Hematopoietic multipotent progenitor cell treated with erythropoietin and hydrocortisone succinate and interleukin-3 and kit ligand, for 17 days (in vitro differentiated cells): Measurements from ENCODE around the gene PRDM7.
"Not testable (repeated sequence)": the region's sequence is repeated elsewhere in the genome, so short reads cannot be mapped to it uniquely, and the experiment has no call there.

Source experiments
- DNase-seq: peaks from one replicate; pipeline ENCODE4 v3.0.0-alpha.2; 2015; ENCODE audit warnings: low spot score

The PRDM7 gene

DNA sequence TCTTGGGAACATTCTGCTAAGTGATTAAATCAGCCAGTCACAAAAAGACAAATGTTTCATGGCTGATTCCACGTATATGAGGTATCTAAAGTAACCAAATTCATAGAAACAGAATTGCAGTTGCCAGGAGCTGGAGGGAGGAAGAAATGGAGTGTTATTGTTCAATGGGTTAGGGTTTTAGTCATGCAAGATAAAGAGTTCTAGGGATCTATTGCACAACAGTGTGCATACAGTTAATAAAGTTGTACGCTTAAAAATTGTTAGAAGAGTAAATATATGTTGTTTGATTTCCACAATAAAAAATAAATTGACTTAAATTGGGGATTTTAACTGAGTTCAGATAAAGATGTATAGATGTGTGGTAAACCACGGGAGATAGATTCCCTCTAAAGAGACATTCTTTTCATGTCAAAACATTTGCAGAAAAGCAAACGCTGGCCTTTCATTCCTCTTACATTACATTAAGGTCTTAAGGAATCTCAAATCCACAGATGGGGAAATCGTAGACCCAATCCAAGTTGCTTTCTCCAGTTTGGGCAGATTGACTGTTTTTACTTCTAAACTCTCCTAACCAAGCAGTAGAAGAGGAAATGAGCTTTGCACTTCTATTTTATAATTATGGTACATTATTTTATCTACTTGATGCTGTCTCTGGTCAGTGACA, 4.6 kb downstream of the PRDM7 start:
- no peak for DNase-seq

DNA sequence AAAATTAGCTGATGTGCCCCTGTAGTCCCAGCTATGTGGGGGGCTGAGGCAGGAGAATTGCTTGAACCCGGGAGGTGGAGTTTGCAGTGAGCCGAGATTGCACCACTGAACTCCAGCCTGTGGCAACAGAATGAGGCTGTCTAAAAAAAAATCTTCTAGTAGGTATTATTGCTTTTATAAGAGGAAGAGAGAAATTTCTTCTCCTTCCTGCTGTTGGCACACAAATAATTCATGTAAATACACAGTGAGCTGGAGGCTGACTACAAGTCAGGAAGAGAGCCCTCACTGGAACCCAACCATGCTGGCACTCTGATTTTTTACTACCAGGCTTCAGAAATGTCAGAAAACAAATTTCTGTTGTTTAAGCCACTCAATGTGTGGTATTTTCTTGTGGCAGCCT, 6.7 kb downstream of the PRDM7 start:
- no peak for DNase-seq

DNA sequence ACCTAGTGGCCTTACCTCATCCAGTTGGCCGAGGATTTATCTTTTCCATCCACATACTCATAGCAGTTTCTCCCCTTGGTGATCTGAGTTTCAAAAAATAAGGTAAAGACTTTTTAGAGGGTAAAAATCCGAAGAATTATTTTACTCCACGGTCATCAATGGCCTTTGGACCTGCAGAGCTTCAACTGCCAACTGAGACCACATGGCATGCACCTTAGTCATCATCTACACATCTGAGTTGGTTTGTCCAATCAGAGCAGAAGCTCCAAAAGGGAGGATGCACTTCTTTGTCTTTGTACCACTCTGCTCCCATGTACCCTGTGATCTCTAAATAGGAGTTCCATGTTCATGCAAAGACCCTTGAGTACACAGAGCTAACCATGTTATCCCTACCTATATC, 15.7 kb downstream of the PRDM7 start:
- no peak for DNase-seq

DNA sequence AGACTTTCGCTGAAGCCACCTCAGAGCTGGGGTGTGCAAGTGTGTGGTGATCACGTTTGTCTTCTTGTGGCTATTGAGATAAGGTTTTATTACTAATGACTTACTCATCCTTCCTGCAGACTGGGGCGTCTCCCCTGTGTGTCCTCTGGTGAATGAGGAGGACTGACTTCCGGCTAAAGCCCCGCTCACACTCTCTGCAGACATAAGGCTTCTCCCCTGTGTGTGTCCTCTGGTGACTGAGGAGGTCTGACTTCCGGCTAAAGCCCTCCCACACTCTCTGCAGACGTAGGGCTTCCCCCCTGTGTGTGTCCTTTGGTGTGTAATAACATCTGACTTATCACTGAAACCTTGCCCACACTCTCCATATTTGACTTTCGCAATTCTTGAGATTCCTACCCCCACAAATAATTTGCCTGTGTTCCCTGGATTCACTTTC, 19.4 kb downstream of the PRDM7 start:
- no peak for DNase-seq

DNA sequence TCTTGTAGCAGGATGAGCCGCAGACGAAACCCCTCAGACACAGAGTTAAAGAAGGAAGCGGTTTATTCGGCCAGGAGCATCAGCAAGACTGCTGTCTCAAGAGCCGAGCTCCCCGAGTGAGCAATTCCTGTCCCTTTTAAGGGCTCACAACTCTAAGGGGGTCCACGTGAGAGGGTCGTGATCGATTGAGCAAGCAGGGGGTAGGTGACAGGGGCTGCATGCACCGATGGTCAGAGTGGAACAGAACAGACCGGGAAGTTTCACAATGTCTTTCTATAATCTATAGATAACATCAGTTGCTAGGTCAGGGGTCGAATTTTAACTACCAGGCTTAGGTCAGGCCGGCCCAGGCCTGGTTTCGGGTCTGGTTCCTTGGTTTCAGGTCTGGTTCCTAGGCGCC, 20.6 kb downstream of the PRDM7 start:
- DNase-seq = not testable (repeated sequence)

DNA sequence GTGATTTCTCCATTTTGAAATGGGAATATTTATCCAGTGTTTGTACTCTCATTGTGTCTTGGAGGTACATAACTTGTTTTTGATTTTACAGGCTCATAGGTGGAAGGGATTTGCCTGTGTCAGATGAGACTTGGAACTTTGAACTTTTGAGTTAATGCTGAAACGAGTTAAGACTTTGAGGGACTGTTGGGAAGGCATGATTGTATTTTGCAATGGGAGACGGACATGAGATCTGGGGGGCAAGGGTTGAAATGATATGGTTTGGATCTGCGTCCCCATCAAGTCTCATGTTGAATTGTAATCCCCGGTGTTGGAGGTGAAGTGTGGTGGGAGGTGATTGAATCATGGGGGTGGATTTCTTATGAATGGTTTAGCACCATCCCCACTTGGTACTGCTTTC, 21.8 kb downstream of the PRDM7 start:
- no peak for DNase-seq

DNA sequence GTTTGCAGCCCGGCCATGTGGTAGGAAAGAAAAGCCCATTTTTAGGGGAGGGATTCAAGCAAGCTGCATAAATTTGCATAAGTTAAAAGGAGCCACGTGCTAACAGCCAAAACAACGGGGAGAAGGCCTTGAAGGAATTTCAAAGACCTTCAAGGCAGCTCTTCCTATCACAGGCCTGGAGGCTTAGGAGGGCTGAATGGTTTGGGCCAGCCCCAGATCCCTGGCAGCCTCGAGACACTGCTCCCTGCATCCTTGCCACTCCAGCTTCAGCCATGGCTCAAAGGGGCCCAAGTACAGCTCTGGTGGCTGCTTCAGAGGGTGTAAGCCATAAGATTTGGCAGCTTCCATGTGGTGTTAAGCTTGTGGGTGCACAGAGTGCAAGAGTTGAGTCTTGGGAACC, 22.6 kb downstream of the PRDM7 start:
- DNase-seq = no peak

DNA sequence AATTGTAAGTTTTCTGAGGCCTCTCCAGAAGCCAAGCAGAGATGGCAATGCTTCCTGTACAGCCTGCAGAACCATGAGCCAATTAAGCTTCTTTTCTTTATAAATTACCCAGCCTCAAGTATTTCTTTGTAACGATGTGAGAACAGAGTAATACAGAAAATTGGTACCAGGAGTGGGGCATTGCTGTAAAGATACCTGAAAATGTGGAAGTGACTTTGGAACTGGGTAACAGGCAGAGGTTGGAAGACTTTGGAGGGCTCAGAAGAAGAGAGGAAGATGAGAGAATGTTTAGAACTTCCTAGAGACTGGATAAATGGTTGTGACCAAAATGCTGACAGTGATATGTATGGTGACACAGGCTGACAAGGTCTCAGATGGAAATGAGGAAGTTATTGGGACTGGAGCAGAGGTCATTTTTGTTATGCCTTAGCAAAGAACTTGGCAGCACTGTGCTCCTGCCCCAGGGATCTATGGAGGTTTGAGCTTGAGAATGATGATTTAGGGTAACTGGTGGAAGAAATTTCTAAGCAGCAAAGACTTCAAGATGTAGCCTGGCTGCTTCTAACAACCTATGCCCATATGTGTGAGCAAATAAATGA, 23.1 kb downstream of the PRDM7 start:
- no peak for DNase-seq

- no peak for DNase-seq
These were observed 26.2 kb downstream of the PRDM7 start for GRCh38 chr16:90050969-90051368.

- DNase-seq = no peak
These were observed 28.3 kb downstream of the PRDM7 start for GRCh38 chr16:90048737-90049330.

GRCh38 chr16:90048347-90048722, 28.8 kb downstream of the PRDM7 start:
- DNase-seq = no peak

GRCh38 chr16:90047714-90048346, 29.3 kb downstream of the PRDM7 start:
- DNase-seq = no peak

DNA sequence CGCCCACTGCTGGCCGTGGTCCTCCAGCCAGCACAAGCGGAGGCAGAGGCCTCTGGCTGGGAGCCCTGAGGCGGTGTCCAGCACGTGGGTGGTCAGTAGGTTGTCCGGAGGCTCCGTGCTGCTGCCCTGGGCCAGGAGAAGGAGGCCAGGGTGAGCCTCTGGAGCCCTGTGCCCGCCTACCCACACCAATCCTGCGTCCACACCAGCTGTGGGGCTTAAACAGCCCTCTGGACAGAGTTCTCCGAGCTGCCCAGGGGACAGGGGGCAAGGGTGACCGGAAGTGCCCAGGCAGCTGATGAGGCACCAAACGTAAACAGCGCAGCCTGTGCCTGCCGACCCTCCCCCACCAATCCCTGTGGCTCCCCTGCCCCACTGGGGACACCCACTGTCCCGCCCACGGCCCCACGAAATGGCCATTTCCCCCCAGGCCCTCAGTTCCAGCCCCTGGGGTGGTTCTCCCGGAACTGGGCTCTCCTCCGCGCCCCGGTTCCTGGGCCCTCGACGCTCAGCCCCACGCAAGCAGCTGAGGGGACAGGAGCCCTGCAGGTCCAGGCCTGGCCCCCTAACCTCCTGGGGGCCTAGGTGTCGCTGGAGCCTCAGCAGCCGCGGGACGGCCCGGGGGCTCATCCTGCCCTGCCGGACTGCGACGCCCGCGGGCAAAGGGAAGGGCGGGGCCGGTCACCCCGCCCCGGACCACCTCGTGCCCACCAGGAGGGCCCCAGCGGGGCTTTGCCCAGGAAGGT, 30.0 kb downstream of the PRDM7 start:
- no peak for DNase-seq

GRCh38 chr16:90046122-90046970, 30.8 kb downstream of the PRDM7 start:
- no peak for DNase-seq

- DNase-seq = no peak
These were observed 33.0 kb downstream of the PRDM7 start for GRCh38 chr16:90044111-90044551.

DNA sequence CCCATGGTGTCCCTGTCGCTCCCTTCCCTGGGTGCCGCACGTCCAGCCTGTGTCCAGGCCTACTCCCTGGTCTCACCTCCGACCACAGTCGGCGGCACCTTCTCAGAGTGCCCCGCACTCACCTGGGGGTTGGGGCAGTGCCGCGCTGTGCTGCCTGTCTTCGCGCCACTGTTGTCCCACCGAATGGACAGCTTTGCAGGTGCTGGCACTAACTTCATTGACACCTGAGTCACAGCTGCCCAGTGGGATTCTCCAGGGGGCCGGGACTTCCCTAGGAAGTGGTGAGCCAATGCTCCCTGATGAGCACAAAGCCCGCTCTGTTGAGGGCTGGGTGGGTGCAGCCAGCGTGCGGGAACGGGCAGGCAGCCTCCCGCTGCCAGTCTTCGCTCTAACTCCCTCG, 33.6 kb downstream of the PRDM7 start:
- DNase-seq = no peak

- DNase-seq = no peak
These were observed 34.1 kb downstream of the PRDM7 start for GRCh38 chr16:90042946-90043514.

- no peak for DNase-seq
These were observed 35.1 kb downstream of the PRDM7 start for GRCh38 chr16:90041896-90042473.

DNA sequence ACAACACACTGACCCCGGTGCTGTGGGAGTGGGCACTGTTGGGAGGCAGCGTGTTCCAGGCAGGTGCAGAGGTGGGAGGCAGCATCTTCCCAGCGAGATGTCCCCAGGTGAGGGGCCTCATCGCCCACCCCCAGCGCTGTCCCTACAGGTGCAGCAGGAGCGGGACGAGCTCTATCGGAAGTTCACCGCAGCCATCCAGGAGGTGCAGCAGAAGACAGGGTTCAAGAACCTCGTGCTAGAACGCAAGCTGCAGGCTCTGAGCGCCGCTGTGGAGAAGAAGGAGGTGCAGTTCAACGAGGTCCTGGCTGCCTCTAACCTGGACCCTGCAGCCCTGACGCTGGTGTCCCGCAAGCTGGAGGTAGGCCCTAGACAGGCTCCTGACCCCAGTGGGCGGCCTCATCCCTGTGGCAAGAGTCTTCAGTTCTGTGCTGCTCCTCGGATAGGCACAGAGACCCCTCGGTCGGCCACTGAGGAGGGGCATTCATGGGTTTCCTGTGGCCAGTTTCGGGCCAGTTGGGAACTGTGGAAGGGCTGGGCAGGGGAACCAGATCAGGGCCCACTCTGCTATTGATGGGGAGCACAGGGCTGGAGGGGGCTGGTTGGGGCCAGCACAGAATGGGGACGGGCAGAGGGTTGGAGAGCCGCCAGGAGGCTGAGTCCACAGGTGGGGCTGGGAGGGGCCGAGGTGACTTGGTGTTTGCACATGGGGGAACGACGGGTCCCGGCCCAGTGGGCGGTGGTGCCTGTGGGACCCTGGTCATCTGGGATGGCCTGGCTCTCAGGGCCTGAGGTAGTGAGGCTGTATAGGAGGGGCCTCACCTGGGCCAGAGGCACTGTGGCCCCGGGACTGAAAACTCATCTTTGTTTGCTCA, 36.7 kb downstream of the PRDM7 start:
- no peak for DNase-seq

DNA sequence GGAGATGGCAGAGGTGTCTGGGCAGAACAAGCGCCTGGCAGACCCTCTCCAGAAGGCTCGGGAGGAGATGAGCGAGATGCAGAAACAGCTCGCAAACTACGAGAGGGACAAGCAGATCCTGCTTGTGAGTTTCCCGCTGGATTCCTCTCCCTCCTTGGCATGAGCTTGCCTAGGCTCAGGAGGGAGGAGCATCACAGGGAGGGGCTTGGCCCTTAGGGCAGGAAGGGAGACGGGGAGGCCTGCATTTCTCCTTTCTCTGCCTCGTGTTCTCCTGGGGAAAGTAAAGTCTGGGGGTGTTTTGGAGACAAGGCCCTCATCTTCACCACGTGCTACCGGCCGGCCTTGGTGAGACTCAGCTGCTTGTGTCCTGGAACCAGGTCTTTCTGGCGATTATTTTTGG, 39.9 kb downstream of the PRDM7 start:
- no peak for DNase-seq
